GM23248 (cell line): ENCODE results near the gene ADGB. TPM values are rescaled to one million over a fixed set of nuclear protein-coding genes. Genes with fewer than 3 reads are reported as not detected.
"Not testable (repeated sequence)": the region's sequence is repeated elsewhere in the genome, so short reads cannot be mapped to it uniquely, and the experiment has no call there.

Experiments
- DNase-seq: peaks from one replicate; pipeline ENCODE4 v3.0.0-alpha.2; 2015
- H2AFZ ChIP-seq: fragments of 200-600 bp; sonication (generic); 2 replicates; pipeline ENCODE4 v1.6.1; 2016; ENCODE audit warnings: antibody characterized with exemption
- H3F3A ChIP-seq: fragments of 200-600 bp; sonication (generic); 2 replicates; pipeline ENCODE4 v1.6.1; 2016; ENCODE audit warnings: mild to moderate bottlenecking, antibody characterized with exemption, mixed run types; ENCODE audit not compliant: insufficient read depth
- H3K27ac ChIP-seq: fragments of 200-600 bp; sonication (generic); 2 replicates; pipeline ENCODE4 v1.5.1; 2016; ENCODE audit warnings: mild to moderate bottlenecking
- H3K27me3 ChIP-seq: fragments of 200-600 bp; sonication (generic); replicated peaks from 2 replicates; pipeline ENCODE4 v1.6.1; 2016; ENCODE audit warnings: mild to moderate bottlenecking; ENCODE audit not compliant: insufficient read depth
- H3K36me3 ChIP-seq: fragments of 200-600 bp; sonication (generic); 2 replicates; pipeline ENCODE4 v1.6.1; 2016; ENCODE audit warnings: low read depth, mild to moderate bottlenecking
- H3K4me1 ChIP-seq: fragments of 200-600 bp; sonication (generic); 2 replicates; pipeline ENCODE4 v1.6.1; 2016; ENCODE audit warnings: mild to moderate bottlenecking; ENCODE audit not compliant: insufficient read depth
- H3K4me2 ChIP-seq: fragments of 200-600 bp; sonication (generic); one replicate; pipeline ENCODE4 v1.6.1; 2016; ENCODE audit warnings: mild to moderate bottlenecking; ENCODE audit not compliant: unreplicated experiment
- H3K4me3 ChIP-seq: fragments of 200-600 bp; sonication (generic); 2 replicates; pipeline ENCODE4 v1.5.1; 2016; ENCODE audit warnings: mild to moderate bottlenecking
- H3K79me2 ChIP-seq: fragments of 200-600 bp; sonication (generic); 2 replicates; pipeline ENCODE4 v1.6.1; 2016; ENCODE audit warnings: mild to moderate bottlenecking; ENCODE audit not compliant: insufficient read depth
- H3K9ac ChIP-seq: fragments of 200-600 bp; sonication (generic); 2 replicates; pipeline ENCODE4 v1.6.1; 2016; ENCODE audit warnings: mild to moderate bottlenecking
- H3K9me2 ChIP-seq: fragments of 200-600 bp; sonication (generic); 2 replicates; pipeline ENCODE4 v1.6.1; 2016; ENCODE audit warnings: mixed run types, mild to moderate bottlenecking, moderate library complexity; ENCODE audit not compliant: insufficient read depth
- H3K9me3 ChIP-seq: fragments of 200-600 bp; sonication (generic); one replicate; pipeline ENCODE4 v1.6.1; 2017; ENCODE audit warnings: low read depth
- H4K20me1 ChIP-seq: fragments of 200-600 bp; sonication (generic); 2 replicates; pipeline ENCODE4 v1.6.0; 2016; ENCODE audit not compliant: insufficient read depth
- EZH2 ChIP-seq: fragments of 200-600 bp; sonication (generic); IDR thresholded peaks from 2 replicates; pipeline ENCODE4 v1.6.1; 2018; ENCODE audit warnings: antibody characterized with exemption, mild to moderate bottlenecking; ENCODE audit not compliant: insufficient read depth, poor library complexity, severe bottlenecking
- EZH2phosphoT487 ChIP-seq: fragments of 200-600 bp; sonication (generic); IDR thresholded peaks from 2 replicates; pipeline ENCODE4 v1.6.1; 2018; ENCODE audit warnings: antibody characterized with exemption, moderate library complexity, mild to moderate bottlenecking, low read depth; ENCODE audit not compliant: insufficient read depth
- WGBS, 2 experiments: methylation state at CpG; one replicate each; pipeline ENCODE4 v1.1.6; 2015 to 2017; ENCODE audit warnings: low lambda C conversion rate in 2 of 2, low coverage in 1 of 2; ENCODE audit errors: missing lambda C conversion rate in 2 of 2; 5-methylcytosine and 5-hydroxymethylcytosine counted together
- in situ Hi-C: fragments of 300-500 bp; cut with MboI; formaldehyde crosslinking; loops from 2 replicates; pipeline ENCODE4 v1.15.0; 2020
- polyA plus RNA-seq: library from polyadenylated mRNA; unstranded; fragments of >200 nt; fragmentation: Nextera tagmentation; extraction: Ambion mirVana; gene quantifications from 2 replicates; pipeline ENCODE4 v1.2.1, GENCODE V29; 2016
- total RNA-seq: library from RNA; depleted of rRNA; stranded (reverse); fragments of >200 nt; shearing (Covaris generic); gene quantifications from 2 replicates; pipeline ENCODE4 v1.2.3, GENCODE V29; 2014

Gene ADGB
- total and polyA plus RNA-seq, 2 experiments from 2014 or later = not detected

GRCh38 chr6:146814148-146814750 lies 215.5 kb downstream of the ADGB start:
- H3K4me2 ChIP-seq = no peak overlapping the region
- no peaks in the 10 kb centered on the region for H3K9me3 ChIP-seq
- peaks cover 8% of the 10 kb centered on the region; the same call in 1 of the 2 replicates for H3K4me1 ChIP-seq
- no peak overlapping the region for H3K9ac ChIP-seq
- no peaks in the 10 kb centered on the region for H3F3A ChIP-seq
- H3K4me3 ChIP-seq = no peak overlapping the region
- in situ Hi-C loops = no loop called here
- H3K79me2 ChIP-seq = no peaks in the 10 kb centered on the region
- no peak overlapping the region for H3K27ac ChIP-seq
- H3K36me3 ChIP-seq = no peaks in the 10 kb centered on the region
- no peaks in the 10 kb centered on the region for H3K9me2 ChIP-seq
- no peaks in the 10 kb centered on the region for H3K27me3 ChIP-seq
- 61 to 64% methylated on average over 1 of the region's 1 CpG for WGBS, 2 experiments
- H4K20me1 ChIP-seq = no peaks in the 10 kb centered on the region
- TF ChIP-seq EZH2 = no peak
- H2AFZ ChIP-seq = no peak overlapping the region
- no peak for DNase-seq

GRCh38 chr6:146815511-146816462 lies 217.0 kb downstream of the ADGB start:
- H3K9me3 ChIP-seq, H4K20me1 ChIP-seq, H3K27me3 ChIP-seq, H3K9ac ChIP-seq, in situ Hi-C loops, H3K9me2 ChIP-seq, H3F3A ChIP-seq, H3K4me3 ChIP-seq, H3K4me2 ChIP-seq, H3K27ac ChIP-seq, H3K79me2 ChIP-seq, H3K36me3 ChIP-seq, DNase-seq, H3K4me1 ChIP-seq, H2AFZ ChIP-seq: not testable (repeated sequence)
- 78 to 81% methylated on average over 18 of the region's 18 CpGs for WGBS, 2 experiments

- in situ Hi-C loops = no loop called here
- WGBS, 2 experiments = 56 to 63% methylated on average over 8 of the region's 8 CpGs
These were observed 221.0 kb downstream of the ADGB start for GRCh38 chr6:146819596-146820320.

GRCh38 chr6:146827216-146827928 lies 228.6 kb downstream of the ADGB start:
- Histone ChIP-seq H3K36me3 (no peaks in the 10 kb centered on the region), H4K20me1 (no peaks in the 10 kb centered on the region), H3K9ac (no peak overlapping the region), H3K4me1 (peaks cover 7% of the 10 kb centered on the region), H3K9me2 (0 out of 2 replicates have a peak, but pooled peaks cover 5% of the 10 kb centered on the region), H3F3A (no peaks in the 10 kb centered on the region), H3K27ac (no peak overlapping the region), H3K79me2 (no peaks in the 10 kb centered on the region), H3K9me3 (no peaks in the 10 kb centered on the region), H3K27me3 (no peaks in the 10 kb centered on the region), H3K4me3 (no peak overlapping the region), H3K4me2 (no peak overlapping the region), H2AFZ (no peak overlapping the region)
- 51 to 54% methylated on average over 4 of the region's 4 CpGs for WGBS, 2 experiments
- DNase-seq = no peak
- TF ChIP-seq EZH2 (no peak), EZH2phosphoT487 (no peak)
- in situ Hi-C loops = no loop called here

More at GRCh38 chr6:146819596-146820320, 221.0 kb downstream of the ADGB start:
- Histone ChIP-seq H3K4me1 (no peaks in the 10 kb centered on the region), H3F3A (no peaks in the 10 kb centered on the region), H3K27ac (no peak overlapping the region), H3K9ac (no peak overlapping the region), H3K79me2 (no peaks in the 10 kb centered on the region), H2AFZ (no peak overlapping the region), H3K27me3 (no peaks in the 10 kb centered on the region; the same call in 1 of the 2 replicates), H3K4me2 (no peak overlapping the region), H3K9me3 (no peaks in the 10 kb centered on the region), H3K9me2 (0 out of 2 replicates have a peak, but pooled peaks cover 5% of the 10 kb centered on the region), H4K20me1 (no peaks in the 10 kb centered on the region), H3K4me3 (no peak overlapping the region), H3K36me3 (no peaks in the 10 kb centered on the region)
- TF ChIP-seq EZH2phosphoT487 (no peak), EZH2 (no peak)
- DNase-seq = no peak
